Astrocyte of the cerebellum (primary cell): ENCODE results near the gene HNF4A.

Source experiments
- DNase-seq: peaks from one replicate; pipeline ENCODE4 v3.0.0-alpha.2; 2011; ENCODE audit warnings: low read depth
- H3K4me3 ChIP-seq: 2 replicates; pipeline ENCODE4 v1.5.1; 2011; ENCODE audit warnings: mild to moderate bottlenecking, low read depth, low read length, moderate library complexity
- in situ Hi-C: cut with HindIII; loops from 2 replicates; pipeline ENCODE4 v1.10.0; 2017; ENCODE audit warnings: low sequenced_read_pairs
- TF ChIP-seq, protein P1 (sequence below): IDR thresholded peaks from 2 replicates; pipeline ENCODE4 v1.5.1; 2012; ENCODE audit warnings: low read length, low read depth, moderate library complexity, mild to moderate bottlenecking; ENCODE audit errors: missing control alignments

The HNF4A gene

DNA sequence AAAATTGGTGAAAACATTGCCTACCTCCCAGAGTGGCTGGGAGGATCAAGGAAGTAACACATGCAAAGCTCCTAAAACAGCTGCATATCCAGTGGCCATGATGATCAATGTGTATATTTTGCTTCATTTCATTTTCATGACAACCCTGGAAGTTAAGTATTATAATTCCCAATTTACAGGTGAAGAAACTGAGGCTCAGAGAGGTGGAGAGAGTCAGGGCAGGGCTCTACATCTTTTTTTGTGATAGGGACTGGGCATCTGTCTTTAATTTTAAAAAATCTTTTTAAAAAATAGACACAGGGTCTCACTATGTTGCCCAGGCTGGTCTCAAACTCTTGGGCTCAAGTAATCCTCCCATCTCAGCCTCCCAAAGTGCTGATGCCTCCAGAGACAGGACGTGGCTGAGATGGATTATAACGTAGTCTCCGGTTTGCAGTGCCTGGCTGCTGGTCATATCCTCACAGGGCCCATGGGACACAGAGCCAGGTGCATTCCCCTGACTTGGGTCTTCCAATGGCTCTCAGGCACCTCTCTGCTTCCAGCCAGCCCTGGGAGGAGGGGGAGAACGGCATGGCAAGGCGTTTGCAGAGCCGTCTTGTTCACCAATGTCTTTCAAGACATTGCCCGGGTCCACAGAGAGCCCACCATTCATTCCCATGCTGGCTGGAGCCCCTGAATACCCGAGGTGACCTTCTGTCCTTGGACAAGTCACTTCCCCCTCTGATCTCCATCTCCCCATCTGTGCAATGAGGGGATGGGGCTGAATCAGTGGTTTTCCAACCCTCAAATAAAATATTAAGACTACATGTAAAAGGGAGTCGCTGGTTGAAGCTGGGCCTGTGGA is 38.3 kb downstream of the HNF4A start:
- no peak overlapping the region for H3K4me3 ChIP-seq
- in situ Hi-C loops = loop anchor here (10.0 kb wide), 1 partner anchor 341 kb away; no protein-coding TSS in a partner anchor
- no peak for DNase-seq
- TF ChIP-seq, protein P1, sequence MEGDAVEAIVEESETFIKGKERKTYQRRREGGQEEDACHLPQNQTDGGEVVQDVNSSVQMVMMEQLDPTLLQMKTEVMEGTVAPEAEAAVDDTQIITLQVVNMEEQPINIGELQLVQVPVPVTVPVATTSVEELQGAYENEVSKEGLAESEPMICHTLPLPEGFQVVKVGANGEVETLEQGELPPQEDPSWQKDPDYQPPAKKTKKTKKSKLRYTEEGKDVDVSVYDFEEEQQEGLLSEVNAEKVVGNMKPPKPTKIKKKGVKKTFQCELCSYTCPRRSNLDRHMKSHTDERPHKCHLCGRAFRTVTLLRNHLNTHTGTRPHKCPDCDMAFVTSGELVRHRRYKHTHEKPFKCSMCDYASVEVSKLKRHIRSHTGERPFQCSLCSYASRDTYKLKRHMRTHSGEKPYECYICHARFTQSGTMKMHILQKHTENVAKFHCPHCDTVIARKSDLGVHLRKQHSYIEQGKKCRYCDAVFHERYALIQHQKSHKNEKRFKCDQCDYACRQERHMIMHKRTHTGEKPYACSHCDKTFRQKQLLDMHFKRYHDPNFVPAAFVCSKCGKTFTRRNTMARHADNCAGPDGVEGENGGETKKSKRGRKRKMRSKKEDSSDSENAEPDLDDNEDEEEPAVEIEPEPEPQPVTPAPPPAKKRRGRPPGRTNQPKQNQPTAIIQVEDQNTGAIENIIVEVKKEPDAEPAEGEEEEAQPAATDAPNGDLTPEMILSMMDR = no peak

DNA sequence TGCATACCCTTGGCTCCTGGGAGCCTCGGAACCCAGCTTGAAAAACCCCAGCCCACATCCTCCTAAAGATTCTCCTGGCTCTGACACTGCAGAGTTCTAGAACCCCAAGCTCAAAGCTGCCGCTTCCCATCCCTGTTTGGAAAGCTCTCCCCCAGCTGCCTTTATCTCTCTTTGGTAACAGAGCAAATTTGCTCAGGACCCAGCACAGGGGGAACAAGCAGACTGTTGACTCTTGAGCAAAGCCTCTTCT is 38.9 kb downstream of the HNF4A start:
- no peak for DNase-seq
- in situ Hi-C loops = loop anchor here (10.0 kb wide), 1 partner anchor 340 kb away; no protein-coding TSS in a partner anchor
- no peak overlapping the region for H3K4me3 ChIP-seq
- TF ChIP-seq, protein P1 = no peak

DNA sequence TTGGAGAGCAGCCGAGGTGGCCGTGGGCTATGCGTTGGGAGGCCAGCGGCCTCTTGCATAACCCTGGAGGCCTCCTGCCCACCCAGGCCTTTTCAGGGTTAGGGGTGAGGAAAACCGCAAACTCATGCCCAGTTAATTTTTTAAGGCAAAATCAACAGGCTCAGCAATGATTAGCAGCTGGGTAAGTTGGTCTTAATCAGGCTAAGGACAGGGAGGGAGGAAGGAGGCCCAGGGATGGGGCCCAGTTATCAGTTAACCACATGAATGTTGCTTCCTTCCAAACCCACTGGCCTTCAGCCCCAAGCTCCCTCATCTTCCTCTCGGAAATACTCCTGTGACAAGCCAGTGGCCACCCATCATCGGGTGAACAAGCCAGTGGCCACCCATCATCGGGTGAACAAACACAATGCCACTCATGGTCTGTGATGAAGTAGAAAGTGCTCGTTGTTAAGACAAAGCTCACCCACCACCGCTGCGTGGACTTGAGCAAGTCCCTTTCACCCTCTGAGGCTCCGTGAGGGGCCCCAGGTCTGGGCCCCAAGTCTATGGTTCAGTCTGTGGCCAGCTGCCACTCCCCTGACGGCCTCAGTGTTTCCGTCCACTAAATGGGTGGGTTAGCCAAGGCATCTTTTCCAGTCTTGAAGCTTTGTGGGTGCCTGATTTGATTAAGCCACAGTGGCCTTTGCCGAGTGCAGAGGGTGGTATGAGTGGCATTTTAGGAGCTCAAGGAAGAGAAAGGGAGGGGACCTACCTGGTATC is 39.4 kb downstream of the HNF4A start:
- TF ChIP-seq, protein P1 = no peak
- no peak for DNase-seq
- no peak overlapping the region for H3K4me3 ChIP-seq
- in situ Hi-C loops = loop anchor here (5.0 to 10.0 kb wide), 2 partner anchors 222 to 340 kb away; no protein-coding TSS in a partner anchor

DNA sequence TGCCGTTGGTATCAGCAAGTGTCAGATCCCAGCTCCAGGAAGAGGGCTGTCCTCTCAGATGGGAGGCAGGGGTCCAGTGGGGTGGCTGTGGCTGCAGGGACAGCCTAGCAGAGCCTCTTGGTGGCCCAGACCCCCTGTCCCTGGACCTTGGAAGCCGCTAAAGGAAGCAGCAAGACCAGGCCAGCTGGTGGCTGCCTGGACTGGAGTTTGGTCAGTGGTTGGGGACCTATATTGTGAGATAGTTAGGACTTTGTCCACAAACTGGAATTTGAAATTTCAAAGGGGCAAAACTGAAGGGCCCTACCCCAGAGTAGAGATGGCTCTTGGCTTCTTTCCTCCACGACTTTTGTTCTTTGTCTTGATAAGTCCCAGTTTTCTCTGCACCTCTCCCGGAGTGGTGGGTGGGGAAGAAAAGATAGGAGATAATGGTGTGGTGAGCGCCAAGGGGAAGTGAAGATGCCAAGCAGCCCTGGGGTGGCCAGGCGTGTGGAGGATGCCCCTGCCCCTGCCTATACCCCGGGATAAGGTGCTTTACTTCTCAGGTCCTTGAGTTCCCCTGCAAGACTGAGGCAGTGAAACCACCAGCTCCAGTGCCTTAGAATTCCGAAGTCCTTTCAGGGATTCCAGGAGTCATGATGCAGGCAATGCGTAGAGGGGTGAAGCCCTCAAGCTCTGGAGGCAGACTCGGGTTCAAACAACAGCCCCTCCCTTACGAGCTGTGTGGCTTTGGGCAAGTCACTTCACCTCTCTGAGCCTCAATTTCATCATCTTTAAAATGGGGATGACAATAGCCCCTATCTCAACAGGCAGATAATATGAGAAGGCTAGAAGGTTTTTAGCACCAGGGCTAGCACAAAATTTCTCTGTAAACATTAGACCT is 40.2 kb downstream of the HNF4A start:
- H3K4me3 ChIP-seq = no peak overlapping the region
- in situ Hi-C loops = loop anchor here (5.0 to 10.0 kb wide), 2 partner anchors 222 to 339 kb away; no protein-coding TSS in a partner anchor
- TF ChIP-seq, protein P1 = no peak
- no peak for DNase-seq

DNA sequence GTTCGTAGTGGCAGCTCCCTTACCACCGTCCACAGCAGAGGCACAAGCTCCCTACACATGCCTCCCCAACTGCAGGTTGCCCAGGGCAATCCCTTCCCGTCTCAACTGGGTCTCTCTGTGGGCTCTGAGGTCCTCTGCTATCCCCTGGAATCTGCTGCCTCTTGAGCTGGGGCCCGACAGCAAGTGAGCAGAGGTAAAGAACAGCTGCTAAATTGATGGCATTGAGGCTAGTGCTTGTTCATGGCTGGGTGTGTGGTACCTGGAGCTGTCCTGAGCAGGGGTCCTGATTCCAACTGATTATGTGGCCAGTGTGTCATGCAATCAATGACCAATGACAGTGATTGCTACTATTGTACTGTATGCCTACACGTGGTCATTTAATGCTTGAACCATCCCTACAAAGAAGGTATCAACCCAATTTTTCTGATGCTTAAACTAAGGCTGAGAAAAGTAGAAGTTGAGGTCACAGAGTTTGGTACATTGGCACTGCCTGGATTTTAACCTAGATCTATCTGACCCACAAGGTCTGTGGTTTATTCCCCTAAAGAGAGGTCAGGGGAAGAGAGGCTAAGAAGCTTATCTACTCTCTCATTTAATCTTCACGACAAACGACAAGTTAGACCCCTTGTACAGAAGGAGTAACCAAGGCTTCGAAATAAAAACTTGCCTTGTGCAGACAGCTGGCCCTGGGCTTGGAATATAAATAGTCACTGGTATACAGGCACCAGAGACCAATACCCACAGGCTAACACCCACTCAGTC is 41.1 kb downstream of the HNF4A start:
- in situ Hi-C loops = loop anchor here (5.0 to 10.0 kb wide), 2 partner anchors 221 to 338 kb away; no protein-coding TSS in a partner anchor
- TF ChIP-seq, protein P1 = no peak
- no peak for DNase-seq

More for the DNA sequence above, 41.1 kb downstream of the HNF4A start:
- H3K4me3 ChIP-seq = no peak overlapping the region
